Activated naive CD4-positive, alpha-beta T cell (primary cell): Measurements from ENCODE around the gene STOML2.

Experiments used
- DNase-seq, 4 experiments: peaks; one replicate each; lab custom pipeline; 2025; lab: John Stamatoyannopoulos, UW

STOML2 gene

GRCh38 chr9:35072461-35073278 lies 30.3 kb downstream of the STOML2 start, which contains the start of gene VCP:
VCP (minus strand) TSS chr9:35072625; CDS start chr9:35072353, 272 bp downstream.
- DNase-seq = peak; percentile 87 to 95 (median 92)

DNA sequence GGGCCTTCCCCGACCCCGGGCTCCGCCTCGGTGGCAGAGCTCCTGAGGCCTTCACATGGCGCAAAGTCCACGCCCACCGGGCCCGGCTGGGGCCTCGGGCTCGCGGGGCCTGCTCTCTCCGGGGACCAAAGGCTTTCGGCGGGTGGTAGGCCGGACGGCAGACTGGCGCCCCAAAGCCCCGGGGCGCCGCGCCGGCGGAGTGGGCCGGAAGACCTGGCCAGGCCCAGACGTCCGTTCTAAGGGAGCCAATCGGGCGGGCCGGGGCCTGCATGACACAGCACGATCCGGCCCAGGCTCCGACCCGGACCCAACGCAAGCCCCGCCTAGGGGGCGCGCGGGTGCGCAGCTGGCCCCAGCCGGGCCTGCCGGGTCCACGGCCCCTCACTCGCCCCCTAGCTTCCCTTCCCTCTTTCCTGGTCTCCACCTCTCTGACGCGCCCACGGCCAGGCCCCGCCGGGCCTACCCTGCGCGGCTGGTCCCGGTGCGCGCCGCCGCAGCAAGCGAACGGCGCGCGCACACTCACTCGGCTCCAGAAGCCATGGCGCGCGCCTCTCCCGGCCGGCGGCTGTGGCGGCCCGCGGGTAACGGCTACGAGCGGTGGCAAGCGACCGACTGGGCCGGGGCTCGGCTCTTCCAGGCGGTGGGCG lies 31.0 kb downstream of the STOML2 start:
- peak; percentile 49 to 71 (median 62) for DNase-seq

GRCh38 chr9:35070823-35071813 lies 31.8 kb downstream of the STOML2 start:
- DNase-seq = no peak

DNA sequence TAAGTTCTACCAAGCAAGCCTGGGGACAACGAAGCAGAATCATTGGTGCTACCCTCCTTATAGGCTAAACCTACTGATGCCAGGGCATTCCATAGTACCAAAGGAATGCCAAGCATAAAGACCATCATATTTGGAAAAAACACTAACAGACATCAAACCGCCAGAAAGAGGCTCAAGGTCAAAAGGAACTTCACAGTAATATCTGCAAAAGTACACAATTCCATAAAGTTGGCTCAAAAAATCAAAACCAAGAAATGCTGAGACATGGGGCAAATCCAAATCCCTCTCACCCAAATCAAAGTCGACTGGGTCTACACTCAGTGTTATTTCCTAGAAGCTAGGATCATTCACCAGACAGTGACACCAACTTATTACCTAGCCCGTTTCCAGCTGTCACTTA lies 33.9 kb downstream of the STOML2 start:
- no peak for DNase-seq

DNA sequence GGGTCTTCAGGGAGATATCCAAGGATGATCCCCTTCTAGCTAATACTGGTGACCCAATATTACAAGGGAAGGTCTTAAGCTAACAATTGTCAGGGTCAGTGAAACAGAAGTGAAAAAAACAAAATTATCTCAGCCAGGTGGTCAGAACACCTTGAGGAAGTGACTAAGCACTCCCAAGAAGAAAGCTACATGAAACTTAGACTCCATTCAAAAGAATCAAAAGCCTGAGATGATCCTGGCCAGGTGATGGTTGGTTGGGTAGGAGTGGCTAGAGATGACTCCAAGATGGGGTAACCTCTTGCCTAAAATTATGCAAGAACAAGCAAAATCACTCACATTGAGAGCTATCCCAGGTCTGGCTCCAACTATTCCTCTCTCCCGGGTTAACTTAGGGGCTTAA lies 35.9 kb downstream of the STOML2 start:
- DNase-seq = no peak

- DNase-seq = no peak
These were observed 42.3 kb downstream of the STOML2 start for GRCh38 chr9:35060548-35061207.

GRCh38 chr9:35059438-35059837 lies 43.5 kb downstream of the STOML2 start:
- no peak for DNase-seq

- DNase-seq = no peak
These were observed 45.7 kb downstream of the STOML2 start for GRCh38 chr9:35057271-35057620.

DNA sequence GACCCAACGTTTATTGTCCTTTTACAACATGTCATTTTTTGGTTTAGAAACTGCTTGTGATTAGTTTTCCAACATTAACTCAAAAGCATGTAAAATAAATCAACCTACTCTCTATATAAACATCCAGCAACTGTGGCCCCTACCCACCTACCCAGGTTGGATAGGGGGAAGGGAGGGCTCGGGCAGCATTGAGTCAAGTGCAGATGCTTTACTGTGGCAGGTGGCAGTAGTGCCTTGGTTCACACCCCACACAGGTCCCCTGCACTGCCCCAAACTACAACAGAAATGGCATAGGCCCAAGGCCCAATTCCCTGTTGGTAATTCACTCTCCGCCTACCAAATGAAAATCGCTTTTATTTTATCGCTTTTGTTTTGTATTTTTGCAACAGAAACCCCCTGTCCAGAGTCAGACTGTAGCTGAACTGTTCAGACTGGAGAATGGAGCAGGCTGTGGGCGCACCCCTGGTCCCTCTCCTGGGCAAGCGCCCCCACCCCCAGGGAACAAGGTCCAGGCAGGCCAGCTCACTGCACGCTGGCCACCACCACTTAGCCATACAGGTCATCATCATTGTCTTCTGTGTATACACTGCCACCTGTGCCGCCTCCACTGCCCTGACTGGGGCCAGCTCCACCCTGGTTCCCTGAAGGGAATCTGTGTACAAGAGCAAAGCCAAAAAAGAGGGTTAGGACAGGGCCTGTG lies 46.2 kb downstream of the STOML2 start:
- no peak for DNase-seq

- DNase-seq = no peak
These were observed 47.9 kb downstream of the STOML2 start for GRCh38 chr9:35054871-35055644.

DNA sequence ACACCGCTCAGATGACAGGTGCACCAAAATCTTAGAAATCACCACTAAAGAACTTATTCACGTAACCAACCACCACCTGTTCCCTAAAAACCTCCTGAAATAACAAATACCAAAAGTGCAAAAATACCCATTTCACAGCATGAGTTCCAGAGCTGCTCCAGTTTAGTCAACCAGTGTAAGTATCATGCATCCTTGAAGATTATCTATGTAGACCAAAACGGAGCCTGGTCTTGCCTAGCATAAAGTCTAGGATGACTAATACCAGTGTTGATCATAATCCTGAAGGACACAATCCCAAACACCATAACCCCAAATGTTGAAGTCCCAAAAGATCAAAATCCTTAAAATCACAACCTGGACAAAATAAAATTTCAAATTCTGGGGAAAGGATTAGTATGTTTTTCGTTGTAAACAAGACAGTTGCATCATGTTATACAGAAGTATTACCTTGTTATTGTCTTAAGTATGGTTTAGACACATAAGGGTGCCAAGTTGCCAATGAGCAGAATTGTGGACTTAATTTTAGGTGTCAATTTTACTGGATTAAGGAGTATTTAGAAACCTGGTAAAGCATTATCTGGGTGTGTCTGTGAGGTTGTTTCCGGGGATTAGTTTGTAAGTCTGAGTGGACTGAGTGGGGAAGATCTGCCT lies 48.6 kb downstream of the STOML2 start:
- DNase-seq = no peak

DNA sequence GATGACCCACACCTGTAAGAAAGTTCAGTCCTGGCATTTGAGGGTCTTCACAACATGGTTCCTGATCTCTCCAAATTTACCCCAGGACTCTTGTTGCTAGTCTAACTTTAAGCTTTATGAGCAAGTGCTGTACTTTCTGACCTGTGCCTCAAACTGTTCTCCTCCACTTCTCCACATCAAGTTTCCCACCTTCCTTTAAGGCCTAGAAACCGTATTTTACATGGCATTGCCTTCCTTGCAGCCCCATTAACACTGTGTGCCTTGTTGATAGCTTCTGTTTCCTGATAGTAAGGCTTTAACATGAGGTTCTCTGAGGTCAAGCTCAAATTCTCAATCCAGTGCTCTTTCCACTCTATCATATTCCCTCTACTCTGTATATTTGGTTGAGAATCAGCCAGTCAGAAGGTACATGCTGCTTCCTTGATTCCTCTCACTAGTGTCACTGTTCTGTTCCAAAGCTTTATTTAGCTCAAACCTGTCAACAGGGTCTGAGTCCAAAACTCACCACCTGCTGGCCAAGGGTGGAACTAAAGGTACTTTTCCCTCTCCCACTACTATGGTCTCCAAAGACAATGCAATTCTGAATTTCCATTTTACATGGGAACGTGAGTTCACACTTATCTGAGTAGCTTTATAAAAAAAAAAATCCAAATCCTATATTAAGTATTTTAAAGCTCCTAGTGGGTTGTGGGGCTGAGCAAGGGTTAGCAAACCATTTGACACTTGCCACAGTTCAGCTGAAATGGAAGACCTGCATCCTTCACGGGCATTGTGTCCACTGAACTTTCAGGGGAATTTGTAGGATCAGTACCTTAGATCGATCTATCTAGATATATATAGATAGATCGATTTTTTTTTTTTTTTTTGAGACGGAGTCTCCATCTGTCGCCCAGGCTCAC lies 51.6 kb downstream of the STOML2 start:
- DNase-seq = peak in 3 of 4 experiments; percentile 8 to 24 (median 13)
